GM18868 (cell line): ENCODE measurements around the gene PLEKHG4.
A peak's percentile ranks its signal among the peaks of the same experiment; 100 is the strongest.

Experiments used
- ATAC-seq: cut with Tn5 transposase; IDR thresholded peaks from one replicate; pipeline ENCODE4 v1.9.1; 2021; ENCODE audit warnings: mild to moderate bottlenecking, moderate library complexity; ENCODE audit not compliant: unreplicated experiment

PLEKHG4 gene

DNA sequence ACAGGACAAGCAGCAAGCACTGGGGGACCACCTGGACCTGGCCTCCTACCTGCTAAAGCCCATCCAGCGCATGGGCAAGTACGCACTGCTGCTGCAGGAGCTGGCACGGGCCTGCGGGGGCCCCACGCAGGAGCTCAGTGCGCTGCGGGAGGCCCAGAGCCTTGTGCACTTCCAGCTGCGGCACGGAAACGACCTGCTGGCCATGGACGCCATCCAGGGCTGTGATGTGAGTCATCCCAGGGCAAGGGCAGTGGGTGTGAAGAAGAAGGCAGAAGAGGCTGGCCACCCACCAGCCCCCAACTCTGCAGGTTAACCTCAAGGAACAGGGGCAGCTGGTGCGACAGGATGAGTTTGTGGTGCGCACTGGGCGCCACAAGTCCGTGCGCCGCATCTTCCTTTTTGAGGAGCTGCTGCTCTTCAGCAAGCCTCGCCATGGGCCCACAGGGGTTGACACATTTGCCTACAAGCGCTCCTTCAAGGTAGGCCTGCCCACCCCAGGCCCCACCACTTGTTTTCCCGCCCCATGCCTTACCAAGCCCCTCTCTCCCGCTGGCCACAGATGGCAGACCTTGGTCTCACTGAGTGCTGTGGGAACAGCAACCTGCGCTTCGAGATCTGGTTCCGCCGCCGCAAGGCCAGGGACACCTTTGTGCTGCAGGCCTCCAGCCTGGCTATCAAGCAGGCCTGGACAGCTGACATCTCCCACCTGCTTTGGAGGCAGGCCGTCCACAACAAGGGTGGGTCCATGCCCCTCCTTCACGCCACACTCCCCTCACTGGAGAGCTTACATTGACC is 7.3 kb downstream of the PLEKHG4 start:
- ATAC-seq, result no peak

- ATAC-seq, result no peak
Measured at GRCh38 chr16:67287960-67288359, 8.6 kb downstream of the PLEKHG4 start.

DNA sequence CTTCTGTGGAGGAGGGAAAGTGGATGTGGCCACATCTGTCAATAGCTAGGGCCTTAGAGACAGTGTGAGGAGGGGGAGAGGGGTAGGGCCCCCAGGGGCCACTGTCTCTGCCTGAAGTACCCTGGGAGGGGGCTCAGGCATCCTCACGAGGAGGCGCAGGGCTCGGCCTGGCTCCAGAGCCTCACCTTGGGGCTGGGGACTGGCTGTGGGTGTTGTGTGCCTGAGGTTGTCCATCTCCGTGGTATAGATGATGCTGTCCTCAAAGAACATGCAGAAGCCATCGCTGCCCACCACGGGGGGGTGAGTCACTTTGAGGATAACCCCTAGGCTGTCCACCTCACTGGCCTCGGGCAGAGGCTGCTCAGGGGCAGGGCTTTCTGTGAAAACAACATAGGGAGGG is 12.1 kb downstream of the PLEKHG4 start:
- ATAC-seq, result no peak

DNA sequence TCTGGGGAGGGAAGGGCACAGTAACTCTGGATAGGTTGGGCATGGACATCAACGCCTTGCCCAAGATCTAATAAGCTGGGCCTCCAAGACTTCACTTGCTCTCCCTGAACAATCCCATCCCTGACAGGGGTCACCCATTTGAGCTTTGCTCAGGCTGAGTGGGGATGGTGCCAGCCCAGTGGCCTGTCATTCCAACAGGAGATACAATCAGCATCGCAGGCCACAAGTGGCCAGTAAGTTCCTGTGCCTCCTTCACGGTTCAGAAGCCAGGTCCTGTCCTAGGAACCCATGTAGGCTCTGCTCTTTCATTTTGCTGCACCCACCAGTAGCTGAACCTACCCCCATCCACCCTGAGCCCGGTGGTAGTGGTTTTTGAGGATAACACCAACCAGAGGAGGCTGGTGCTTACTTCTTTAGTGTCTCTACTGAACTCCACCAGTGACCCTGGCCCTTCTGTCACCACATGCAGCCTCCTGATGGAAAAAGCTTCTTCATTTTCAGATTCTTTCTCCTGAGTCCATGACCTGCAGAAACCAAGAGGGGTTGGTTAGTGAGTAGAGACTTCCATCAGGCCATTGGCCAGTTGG is 14.9 kb downstream of the PLEKHG4 start:
- ATAC-seq, result no peak

GRCh38 chr16:67294938-67295361 is 15.6 kb downstream of the PLEKHG4 start:
- ATAC-seq, result no peak

DNA sequence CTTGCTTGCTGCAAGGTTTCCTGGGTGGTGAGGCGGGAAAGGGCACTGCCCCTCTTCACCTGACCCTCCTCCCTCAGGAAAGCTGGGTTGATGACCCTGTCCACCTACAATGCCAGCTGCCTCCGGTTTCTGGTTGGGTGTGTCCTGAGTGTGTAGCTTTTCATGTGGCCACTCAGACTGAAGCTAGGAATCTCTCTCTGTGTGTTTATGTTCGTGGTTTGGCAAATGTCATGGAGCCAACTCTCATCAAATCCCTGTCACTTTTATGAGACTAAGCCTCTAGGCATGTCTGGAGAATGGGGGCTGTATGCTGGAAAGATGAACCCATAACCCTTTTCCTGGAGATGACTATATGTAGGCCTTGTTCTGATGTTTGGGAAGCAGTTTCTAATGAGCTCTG is 17.1 kb downstream of the PLEKHG4 start:
- ATAC-seq, result no peak

DNA sequence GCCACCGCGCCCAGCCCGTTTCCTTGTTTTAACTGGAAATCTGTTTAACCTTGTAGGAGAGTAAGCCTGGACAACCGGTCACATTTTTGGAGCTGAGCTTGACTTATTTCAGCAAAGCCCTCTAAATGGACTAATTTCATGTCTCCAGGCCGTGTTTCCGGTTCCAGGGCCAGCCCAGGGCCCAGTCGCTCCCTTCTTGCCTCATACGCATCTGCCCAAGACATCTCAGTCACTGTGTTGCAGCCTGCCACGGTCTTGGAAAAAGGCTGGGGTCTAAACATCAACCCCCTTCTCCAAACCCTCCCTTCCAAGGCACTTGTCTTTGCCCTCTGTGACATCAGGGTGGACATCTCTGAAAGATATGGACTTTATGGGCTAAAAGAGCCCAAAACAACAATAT is 18.9 kb downstream of the PLEKHG4 start:
- no peak for ATAC-seq

DNA sequence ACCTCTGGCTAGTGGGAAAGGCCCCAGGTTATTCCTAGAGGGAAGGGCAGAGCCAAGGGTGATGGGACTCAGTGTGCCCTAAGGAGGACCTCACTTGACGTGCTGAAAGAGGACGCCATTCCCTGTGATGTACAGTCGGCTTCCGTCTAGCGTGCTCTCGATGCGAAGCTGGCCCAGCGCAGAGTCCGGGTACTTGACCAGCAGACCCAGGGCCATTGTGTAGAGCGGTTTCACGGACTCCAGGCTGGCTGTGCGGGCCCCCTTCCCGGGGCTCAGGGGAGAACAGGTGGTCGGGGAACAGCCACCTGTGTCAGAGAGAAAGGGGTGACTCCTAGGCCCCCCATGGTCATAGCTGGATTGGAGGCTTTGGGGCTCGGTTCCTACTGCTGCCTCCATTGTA is 19.9 kb downstream of the PLEKHG4 start:
- ATAC-seq, result no peak

DNA sequence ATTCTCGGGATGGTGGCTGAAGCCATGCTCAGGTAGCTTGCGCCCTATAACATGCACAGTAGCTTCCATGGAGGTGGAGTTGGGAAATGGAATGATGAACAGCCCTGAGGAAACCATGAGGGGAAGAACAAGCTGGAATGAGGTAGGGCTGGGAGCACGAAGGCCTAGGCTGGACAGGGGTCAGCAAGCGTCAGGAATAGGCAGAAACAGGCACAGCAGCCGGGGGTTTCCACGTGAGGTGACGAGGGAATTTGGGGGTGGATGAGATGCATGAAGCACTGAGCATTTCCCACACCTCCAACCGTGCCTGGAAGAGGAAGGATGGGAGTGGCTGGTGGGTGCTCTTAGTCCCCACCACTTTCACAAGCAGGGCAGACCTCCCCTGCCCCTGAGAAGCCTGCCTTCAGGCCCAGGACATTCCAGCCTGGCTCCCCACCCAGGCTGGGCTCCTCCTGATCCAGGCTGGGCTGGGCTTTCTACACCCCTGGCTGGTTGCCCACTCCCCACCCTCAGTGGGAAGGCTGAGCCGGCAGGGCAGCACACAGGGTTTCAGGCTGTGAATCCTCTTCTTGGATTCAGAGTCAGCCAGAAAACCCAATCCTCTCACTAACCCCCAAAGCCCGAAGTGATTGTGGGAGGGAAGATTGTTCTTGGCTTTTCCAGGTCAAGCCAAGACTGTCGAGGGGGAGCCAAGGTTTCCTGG is 21.9 kb downstream of the PLEKHG4 start:
- no peak for ATAC-seq

GRCh38 chr16:67302076-67302475 is 22.7 kb downstream of the PLEKHG4 start:
- ATAC-seq, result no peak

- ATAC-seq, result no peak
Measured at GRCh38 chr16:67302970-67303369, 23.6 kb downstream of the PLEKHG4 start.

DNA sequence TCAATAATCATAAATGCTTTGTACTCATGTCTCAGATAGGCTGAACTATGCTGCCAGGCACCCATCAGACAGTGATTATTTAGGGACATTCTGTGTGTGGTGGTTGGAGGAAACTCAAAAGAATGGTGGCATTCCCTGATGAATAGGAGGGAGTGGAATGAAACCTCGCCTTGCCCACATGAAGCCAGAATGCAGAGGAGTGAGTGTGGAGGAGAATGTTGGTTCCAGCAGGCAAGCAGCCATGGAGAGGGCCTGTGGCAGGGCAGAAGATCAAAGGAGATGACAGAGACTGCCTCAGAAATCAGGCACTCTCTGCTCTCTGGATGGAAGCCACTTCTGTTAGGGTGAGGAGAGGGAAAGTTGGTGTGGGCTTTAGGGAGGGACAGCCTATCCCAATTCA is 24.7 kb downstream of the PLEKHG4 start:
- ATAC-seq, result no peak

- no peak for ATAC-seq
Measured at GRCh38 chr16:67305216-67306071, 26.1 kb downstream of the PLEKHG4 start.

- no peak for ATAC-seq
Measured at GRCh38 chr16:67310561-67310960, 31.2 kb downstream of the PLEKHG4 start.

- ATAC-seq, result peak; percentile 88
Measured at GRCh38 chr16:67311607-67312488, 32.5 kb downstream of the PLEKHG4 start.

DNA sequence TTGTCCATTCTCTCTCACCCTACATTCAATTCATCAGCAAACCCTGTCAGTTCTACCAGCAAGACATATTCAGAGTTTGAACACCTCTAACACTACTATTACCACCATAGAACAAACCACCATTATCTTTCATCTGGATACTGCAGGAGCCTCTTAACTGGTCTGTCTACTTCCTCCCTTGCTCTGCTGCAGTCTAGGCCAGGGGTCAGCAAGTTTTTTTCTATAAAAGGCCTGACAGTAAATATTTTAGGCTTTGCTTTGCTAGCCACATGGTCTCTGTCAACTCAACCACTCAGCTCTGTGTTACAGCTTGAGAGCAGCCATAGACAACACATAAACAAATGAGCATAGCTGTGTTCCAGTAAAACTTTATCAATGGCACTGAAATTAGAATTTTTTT is 33.4 kb downstream of the PLEKHG4 start:
- no peak for ATAC-seq

- no peak for ATAC-seq
Measured at GRCh38 chr16:67317853-67318252, 38.5 kb downstream of the PLEKHG4 start.

DNA sequence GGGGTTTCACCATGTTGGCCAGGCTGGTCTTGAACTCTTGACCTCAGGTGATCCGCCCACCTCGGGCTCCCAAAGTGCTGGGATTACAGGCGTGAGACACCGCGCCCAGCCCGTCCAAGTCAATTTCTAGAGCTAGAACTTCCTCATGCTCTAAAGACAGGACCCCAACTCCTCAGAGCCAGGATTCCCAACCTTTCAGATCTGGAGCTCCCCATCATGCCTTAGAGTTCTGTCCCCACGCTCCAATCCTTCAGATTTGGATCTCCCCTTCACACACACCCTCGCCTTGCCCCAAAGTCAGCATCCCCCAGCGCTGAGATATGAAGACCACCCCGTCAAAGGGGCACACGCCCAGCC is 46.8 kb downstream of the PLEKHG4 start:
- ATAC-seq, result no peak

GRCh38 chr16:67326472-67327309 is 47.4 kb downstream of the PLEKHG4 start, which contains the start of the genes KCTD19 and LRRC36:
Gene KCTD19, minus strand, starts transcription at chr16:67326741. Its CDS starts 34 bp downstream, at chr16:67326707.
Gene LRRC36, plus strand, starts transcription at chr16:67326815. Its CDS starts 48 bp downstream, at chr16:67326863.
- no peak for ATAC-seq
